Natural killer cell (primary cell): ENCODE results near the gene PGM3. TPM values are rescaled to one million over a fixed set of nuclear protein-coding genes. Genes with fewer than 3 reads are reported as not detected.

Experiments
- ATAC-seq, 3 donors: fragments of 150-1000 bp in 2 of 3; fragments of 200-7000 bp in 1 of 3; cut with Tn5 transposase; 1 replicate in 1 of 3; 2 replicates in 2 of 3; pipeline ENCODE4 v1.10.0; 2021; ENCODE audit warnings: mild to moderate bottlenecking in 2 of 3, moderate library complexity in 2 of 3
- DNase-seq, 2 donors: peaks; one replicate each; pipeline versions ENCODE4 v3.0.0 to v3.0.0-alpha.2; 2013 to 2021; ENCODE audit warnings: mixed read lengths in 1 of 2
- H3K27ac ChIP-seq: one replicate; pipeline ENCODE4 v1.5.1; 2013; ENCODE audit warnings: mild to moderate bottlenecking, low read length
- H3K27me3 ChIP-seq: one replicate; pipeline ENCODE4 v1.6.1; 2013; ENCODE audit warnings: low read length; ENCODE audit not compliant: control insufficient read depth, insufficient read depth
- H3K36me3 ChIP-seq: one replicate; pipeline ENCODE4 v1.6.1; 2013; ENCODE audit warnings: low read length; ENCODE audit not compliant: control insufficient read depth, insufficient read depth
- H3K4me1 ChIP-seq: one replicate; pipeline ENCODE4 v1.6.1; 2013; ENCODE audit warnings: low read length; ENCODE audit not compliant: control insufficient read depth, insufficient read depth
- H3K4me3 ChIP-seq: one replicate; pipeline ENCODE4 v1.5.1; 2013; ENCODE audit warnings: low read length
- H3K9me3 ChIP-seq: one replicate; pipeline ENCODE4 v1.6.1; 2013; ENCODE audit warnings: low read length; ENCODE audit not compliant: control insufficient read depth, insufficient read depth
- H3K27ac Mint-ChIP-seq, 2 donors: one replicate each; pipeline ENCODE4 v1.8.0; 2022; ENCODE audit warnings: mild to moderate bottlenecking in 2 of 2, mixed read lengths in 2 of 2, moderate library complexity in 1 of 2
- H3K27me3 Mint-ChIP-seq, 2 donors: one replicate each; pipeline ENCODE4 v1.8.0; 2022; ENCODE audit warnings: low read depth in 2 of 2, mixed read lengths in 2 of 2
- H3K36me3 Mint-ChIP-seq: one replicate; pipeline ENCODE4 v1.8.0; 2022; ENCODE audit warnings: mixed read lengths
- H3K4me1 Mint-ChIP-seq, 2 donors: one replicate each; pipeline ENCODE4 v1.8.0; 2022; ENCODE audit warnings: mixed read lengths in 2 of 2
- H3K4me3 Mint-ChIP-seq: one replicate; pipeline ENCODE4 v1.8.0; 2022; ENCODE audit warnings: mild to moderate bottlenecking, moderate library complexity, mixed read lengths
- H3K9me3 Mint-ChIP-seq, 2 donors: one replicate each; pipeline ENCODE4 v1.8.0; 2022; ENCODE audit warnings: mixed read lengths in 2 of 2
- CTCF ChIP-seq: fragments of 200-600 bp; IDR thresholded peaks from one replicate; pipeline ENCODE4 v1.8.0; 2022; ENCODE audit warnings: antibody characterized with exemption
- WGBS: methylation state at CpG from one replicate; pipeline ENCODE4 v1.1.7; 2013; ENCODE audit warnings: missing lambda C conversion rate; ENCODE audit not compliant: insufficient coverage; 5-methylcytosine and 5-hydroxymethylcytosine counted together
- intact Hi-C: fragments of 100-400 bp; cut with micrococcal nuclease; formaldehyde crosslinking; loops from one replicate; pipeline ENCODE4 v1.14.2; 2022
- total RNA-seq, 4 donors: library from RNA; stranded (reverse); fragments of 120-200 nt in 1 of 4; gene quantifications; one replicate each; pipeline versions ENCODE4 v1.2.3 to v1.2.4, GENCODE V29; 2013 to 2022

Gene PGM3
- total RNA-seq, 3 donors from 2014 or later (not counting 1 experiment from before 2014, with no cell fraction given) = 16.6 to 26.4 (median 17.2) TPM

- Mint-ChIP-seq H3K27ac (no peak overlapping the region), H3K4me3 (no peak overlapping the region), H3K9me3 (no peaks in the 10 kb centered on the region), H3K4me1 (no peaks in the 10 kb centered on the region), H3K36me3 (no peaks in the 10 kb centered on the region), H3K27me3 (peaks cover 0 to 6% of the 10 kb centered on the region in 2 donors)
- intact Hi-C loops = loop anchor here (1.0 kb wide), 1 partner anchor 293 kb away; no protein-coding TSS in a partner anchor
- H3K4me3 ChIP-seq = no peak overlapping the region
- ATAC-seq (peak in 1 of 3 donors; percentile 44), DNase-seq (peak in 1 of 2 donors; percentile 50)
- no peaks in the 10 kb centered on the region for H3K36me3 ChIP-seq
- H3K27me3 ChIP-seq = no peaks in the 10 kb centered on the region
- H3K9me3 ChIP-seq = no peaks in the 10 kb centered on the region
- peak; percentile 70 for TF ChIP-seq CTCF
- WGBS = 66% methylated on average over 2 of the region's 3 CpGs
- H3K27ac ChIP-seq = no peak overlapping the region
- H3K4me1 ChIP-seq = no peaks in the 10 kb centered on the region
Measured at GRCh38 chr6:83221889-83222479, 28.9 kb upstream of the PGM3 start.

GRCh38 chr6:83221276-83221675, 28.2 kb upstream of the PGM3 start:
- intact Hi-C loops = no loop called here
- Histone ChIP-seq H3K36me3 (no peaks in the 10 kb centered on the region), H3K27ac (no peak overlapping the region), H3K27me3 (no peaks in the 10 kb centered on the region), H3K4me3 (no peak overlapping the region), H3K4me1 (no peaks in the 10 kb centered on the region), H3K9me3 (no peaks in the 10 kb centered on the region)
- Mint-ChIP-seq H3K4me3 (no peak overlapping the region), H3K27ac (no peak overlapping the region), H3K36me3 (no peaks in the 10 kb centered on the region), H3K4me1 (no peaks in the 10 kb centered on the region), H3K9me3 (no peaks in the 10 kb centered on the region), H3K27me3 (peaks cover 0 to 6% of the 10 kb centered on the region in 2 donors)
- 100% methylated on average over 1 of the region's 1 CpG for WGBS
- ATAC-seq (no peak), DNase-seq (no peak)
- TF ChIP-seq CTCF = no peak

GRCh38 chr6:83220121-83220520, 27.1 kb upstream of the PGM3 start:
- no peaks in the 10 kb centered on the region for H3K4me1 ChIP-seq
- no peak overlapping the region for H3K27ac ChIP-seq
- H3K4me3 ChIP-seq = no peak overlapping the region
- peaks cover 0 to 6% of the 10 kb centered on the region in 2 donors for H3K27me3 Mint-ChIP-seq
- DNase-seq = no peak
- peaks cover 0 to 3% of the 10 kb centered on the region in 2 donors for H3K4me1 Mint-ChIP-seq
- no peaks in the 10 kb centered on the region for H3K36me3 ChIP-seq
- no peak overlapping the region for H3K27ac Mint-ChIP-seq
- H3K27me3 ChIP-seq = no peaks in the 10 kb centered on the region
- intact Hi-C loops = no loop called here
- no peak for ATAC-seq
- no peak for TF ChIP-seq CTCF
- H3K4me3 Mint-ChIP-seq = no peak overlapping the region
- H3K9me3 Mint-ChIP-seq = no peaks in the 10 kb centered on the region
- no peaks in the 10 kb centered on the region for H3K36me3 Mint-ChIP-seq
- H3K9me3 ChIP-seq = no peaks in the 10 kb centered on the region

GRCh38 chr6:83218646-83219045, 25.6 kb upstream of the PGM3 start:
- DNase-seq (no peak), ATAC-seq (no peak)
- H3K9me3 ChIP-seq = no peaks in the 10 kb centered on the region
- intact Hi-C loops = loop anchor here (5.0 kb wide), 1 partner anchor 151 kb away; the partner anchor contains the start of genes DOP1A and UBE3D
- no peak overlapping the region for H3K4me3 ChIP-seq
- peaks cover 0 to 4% of the 10 kb centered on the region in 2 donors for H3K4me1 Mint-ChIP-seq
- H3K27me3 Mint-ChIP-seq = peaks cover 8 to 13% of the 10 kb centered on the region in 2 donors
- no peak overlapping the region for H3K27ac ChIP-seq
- no peak overlapping the region for H3K4me3 Mint-ChIP-seq
- H3K36me3 ChIP-seq = no peaks in the 10 kb centered on the region
- H3K4me1 ChIP-seq = no peaks in the 10 kb centered on the region
- no peaks in the 10 kb centered on the region for H3K27me3 ChIP-seq
- no peaks in the 10 kb centered on the region for H3K36me3 Mint-ChIP-seq
- TF ChIP-seq CTCF = no peak
- no CpG with 5 or more reads among the region's 3 CpGs for WGBS
- H3K9me3 Mint-ChIP-seq = no peaks in the 10 kb centered on the region
- H3K27ac Mint-ChIP-seq = no peak overlapping the region
